GM19468 (cell line): Measurements from ENCODE around the gene MLXIP.
"Not testable (repeated sequence)": the region's sequence is repeated elsewhere in the genome, so short reads cannot be mapped to it uniquely, and the experiment has no call there.

Experiments used
- ATAC-seq: cut with Tn5 transposase; IDR thresholded peaks from one replicate; pipeline ENCODE4 v1.9.1; 2021; ENCODE audit warnings: mild to moderate bottlenecking, moderate library complexity, moderate number of reproducible peaks; ENCODE audit not compliant: unreplicated experiment; ENCODE audit errors: extremely low read depth

MLXIP gene

GRCh38 chr12:122172262-122172939 lies 93.8 kb downstream of the MLXIP start:
- no peak for ATAC-seq

- no peak for ATAC-seq
Measured at GRCh38 chr12:122174155-122174845, 95.7 kb downstream of the MLXIP start, which contains the start of gene IL31. Gene IL31 (minus strand): TSS chr12:122174221. CDS start chr12:122174172, 49 bp downstream.

GRCh38 chr12:122176473-122176872 lies 97.9 kb downstream of the MLXIP start:
- not testable (repeated sequence) for ATAC-seq

- no peak for ATAC-seq
Measured at GRCh38 chr12:122182887-122183587, 104.5 kb downstream of the MLXIP start, which contains the start of gene LRRC43. Gene LRRC43 (plus strand): TSS chr12:122183123. CDS start chr12:122183145, 22 bp downstream.

GRCh38 chr12:122183588-122183940 lies 105.0 kb downstream of the MLXIP start:
- ATAC-seq: no peak

GRCh38 chr12:122184517-122184916 lies 106.0 kb downstream of the MLXIP start:
- ATAC-seq: no peak

- ATAC-seq: no peak
Measured at GRCh38 chr12:122185079-122185478, 106.5 kb downstream of the MLXIP start.

- no peak for ATAC-seq
Measured at GRCh38 chr12:122185494-122186082, 107.0 kb downstream of the MLXIP start.

GRCh38 chr12:122187466-122187865 lies 108.9 kb downstream of the MLXIP start:
- no peak for ATAC-seq

GRCh38 chr12:122189626-122190475 lies 111.3 kb downstream of the MLXIP start:
- no peak for ATAC-seq

- ATAC-seq: no peak
Measured at GRCh38 chr12:122190842-122191668, 112.5 kb downstream of the MLXIP start.

- no peak for ATAC-seq
Measured at GRCh38 chr12:122192441-122192840, 113.9 kb downstream of the MLXIP start.

GRCh38 chr12:122194804-122195203 lies 116.2 kb downstream of the MLXIP start:
- no peak for ATAC-seq

- no peak for ATAC-seq
Measured at GRCh38 chr12:122195405-122195804, 116.8 kb downstream of the MLXIP start.
